CD4-positive, alpha-beta T cell treated with Interleukin-10 for 1 hour (primary cell): ENCODE data around the gene PIP5K1C.
"Not testable (repeated sequence)": the region's sequence is repeated elsewhere in the genome, so short reads cannot be mapped to it uniquely, and the experiment has no call there.

Source experiments
- DNase-seq: peaks from one replicate; pipeline ENCODE4 v3.0.0-alpha.2; 2020

The PIP5K1C gene

DNA sequence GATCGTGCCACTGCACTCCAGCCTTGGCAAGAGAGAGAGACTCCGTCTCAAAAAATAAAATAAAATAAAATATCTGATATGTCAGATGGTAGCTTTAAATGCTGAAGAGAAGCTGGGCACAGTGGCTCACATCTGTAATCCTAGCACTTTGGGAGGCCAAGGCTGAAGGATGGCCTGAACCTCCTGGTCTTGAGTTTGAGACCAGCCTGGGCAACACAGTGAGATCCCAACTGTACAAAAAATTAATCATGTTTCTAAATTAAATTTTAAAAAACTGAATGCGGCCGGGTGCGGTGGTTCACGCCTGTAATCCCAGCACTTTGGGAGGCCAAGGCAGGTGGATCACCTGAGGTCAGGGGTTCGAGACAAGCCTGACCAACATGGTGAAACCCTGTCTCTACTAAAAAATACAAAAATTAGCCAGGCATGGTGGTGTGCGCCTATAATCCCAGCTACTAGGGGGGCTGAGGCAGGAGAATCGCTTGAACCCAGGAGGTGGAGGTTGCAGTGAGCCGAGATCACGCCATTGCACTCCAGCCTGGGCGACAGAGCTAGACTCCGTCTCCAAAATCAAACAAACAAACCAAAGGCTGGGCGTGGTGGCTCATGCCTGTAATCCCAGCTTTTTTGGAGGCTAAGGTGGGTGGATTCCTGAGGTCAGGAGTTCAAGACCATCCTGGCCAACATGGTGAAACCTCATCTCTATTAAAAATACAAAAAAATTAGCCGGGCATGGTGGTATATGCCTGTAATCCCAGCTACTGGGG lies 116.0 kb downstream of the PIP5K1C start:
- DNase-seq: not testable (repeated sequence)

- DNase-seq: not testable (repeated sequence)
Measured at GRCh38 chr19:3581792-3582191, 118.5 kb downstream of the PIP5K1C start.
